Measurements from ENCODE around the gene NAP1L5. TPM values are rescaled to one million over a fixed set of nuclear protein-coding genes. Genes with fewer than 3 reads are reported as not detected.
A peak's percentile ranks its signal among the peaks of the same experiment; 100 is the strongest.

The NAP1L5 gene
- total RNA-seq, 2 donors from 2014 or later = 8.6 to 9.2 TPM

DNA sequence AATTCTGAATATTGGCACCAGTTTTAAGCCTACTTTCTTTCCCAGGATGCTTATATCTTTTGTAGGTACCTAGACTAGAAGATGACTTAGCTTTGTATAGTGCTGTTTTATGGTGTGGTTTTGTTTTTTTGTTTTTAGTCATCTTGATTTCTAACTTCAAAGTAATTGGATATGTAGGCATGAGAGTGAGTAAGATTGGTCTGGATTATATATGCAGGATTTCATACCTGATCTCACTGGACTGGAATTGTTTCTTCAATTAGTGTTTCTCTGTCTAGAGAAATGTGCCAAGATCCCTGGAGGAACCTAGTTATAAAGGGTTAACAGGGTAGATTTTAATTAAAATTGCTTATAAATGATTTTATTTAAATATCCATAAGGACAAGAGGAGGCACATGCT, 23.1 kb downstream of the NAP1L5 start:
- DNase-seq (no peak), ATAC-seq (no peak)
- peaks cover 2% of the 10 kb centered on the region for H3K4me1 Mint-ChIP-seq
- H3K36me3 Mint-ChIP-seq (ENCODE audit: low read depth) = peaks cover 9% of the 10 kb centered on the region
- H3K4me3 Mint-ChIP-seq = no peak overlapping the region
- no peak overlapping the region for H3K27ac Mint-ChIP-seq
- no peaks in the 10 kb centered on the region for H3K9me3 ChIP-seq (ENCODE audit: control insufficient read depth, low read length, poor library complexity, severe bottlenecking)
- no peaks in the 10 kb centered on the region for H3K27me3 Mint-ChIP-seq

DNA sequence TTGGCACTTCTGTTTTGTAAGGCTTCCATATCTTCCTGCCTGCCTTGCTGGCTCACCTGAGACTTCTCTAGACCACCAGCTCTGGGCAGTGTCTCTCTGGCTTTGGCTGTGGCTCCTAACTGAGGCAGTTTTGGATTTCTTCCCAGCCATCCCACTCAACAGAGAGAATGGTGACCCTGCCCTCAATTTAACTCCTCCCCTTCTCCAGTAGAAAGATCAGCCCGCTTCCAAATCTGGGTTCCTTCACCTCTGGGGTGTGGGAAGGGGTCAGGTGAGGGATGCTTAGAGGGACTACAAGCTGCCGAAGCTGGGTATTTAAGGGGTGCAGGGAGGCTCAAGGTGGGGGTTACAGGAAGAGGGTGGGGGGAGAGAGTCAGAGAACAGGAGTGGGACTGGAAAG, 23.7 kb downstream of the NAP1L5 start:
- H3K9me3 ChIP-seq (ENCODE audit: control insufficient read depth, low read length, poor library complexity, severe bottlenecking) = no peaks in the 10 kb centered on the region
- Mint-ChIP-seq H3K27me3 (no peaks in the 10 kb centered on the region), H3K36me3 (ENCODE audit: low read depth) (peaks cover 5% of the 10 kb centered on the region), H3K4me1 (peaks cover 2% of the 10 kb centered on the region), H3K27ac (no peak overlapping the region), H3K4me3 (no peak overlapping the region)
- no peak for DNase-seq
- ATAC-seq = no peak

DNA sequence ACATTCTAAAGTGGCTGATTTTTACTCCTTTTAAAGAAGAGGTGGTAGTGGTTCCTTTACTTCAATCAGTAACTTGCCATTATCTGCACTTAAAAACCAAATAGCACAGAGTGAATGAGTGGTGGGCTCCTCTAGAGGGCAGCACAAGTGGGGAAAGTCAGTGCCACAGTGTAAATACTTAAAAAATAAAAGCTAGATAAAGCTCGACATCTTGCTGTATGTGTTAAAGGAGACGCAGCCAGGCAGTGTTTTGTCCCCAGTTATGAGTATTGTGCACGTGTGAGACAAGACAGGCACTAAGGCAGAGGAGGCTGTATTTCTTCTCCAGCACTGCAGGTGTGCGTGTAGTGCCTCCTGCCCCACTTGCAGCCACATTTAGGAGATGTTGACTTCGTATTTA, 24.6 kb downstream of the NAP1L5 start:
- H3K4me3 Mint-ChIP-seq = no peak overlapping the region
- peaks cover 2% of the 10 kb centered on the region for H3K4me1 Mint-ChIP-seq
- H3K9me3 ChIP-seq (ENCODE audit: control insufficient read depth, low read length, poor library complexity, severe bottlenecking) = no peaks in the 10 kb centered on the region
- peaks cover 2% of the 10 kb centered on the region for H3K36me3 Mint-ChIP-seq (ENCODE audit: low read depth)
- no peaks in the 10 kb centered on the region for H3K27me3 Mint-ChIP-seq
- H3K27ac Mint-ChIP-seq = peak overlapping the region; percentile 27
- DNase-seq (no peak), ATAC-seq (peak; percentile 63)

DNA sequence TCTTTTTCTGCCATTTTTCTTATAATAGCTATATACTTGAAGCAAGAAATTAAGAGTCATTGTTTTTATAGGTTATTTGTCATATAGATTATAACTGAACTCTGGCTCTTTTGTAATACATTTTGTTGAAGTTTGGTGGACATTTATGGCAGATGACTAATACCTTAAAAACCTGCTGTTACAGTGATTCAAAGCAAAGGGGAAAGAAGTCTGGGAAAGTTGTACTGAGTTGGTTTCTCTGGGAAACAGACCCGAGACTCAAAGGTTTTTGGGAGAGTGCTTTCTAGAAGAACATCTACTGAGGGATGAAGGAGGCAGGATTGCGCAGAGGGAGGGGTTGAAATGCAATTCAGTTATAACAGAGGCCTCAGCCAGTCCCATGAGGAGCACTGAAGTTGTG, 35.9 kb downstream of the NAP1L5 start:
- Mint-ChIP-seq H3K36me3 (ENCODE audit: low read depth) (peaks cover 12% of the 10 kb centered on the region), H3K4me3 (no peak overlapping the region), H3K27me3 (no peaks in the 10 kb centered on the region), H3K27ac (no peak overlapping the region), H3K4me1 (peaks cover 12% of the 10 kb centered on the region)
- no peak for ATAC-seq
- DNase-seq = no peak
- no peaks in the 10 kb centered on the region for H3K9me3 ChIP-seq (ENCODE audit: control insufficient read depth, low read length, poor library complexity, severe bottlenecking)

DNA sequence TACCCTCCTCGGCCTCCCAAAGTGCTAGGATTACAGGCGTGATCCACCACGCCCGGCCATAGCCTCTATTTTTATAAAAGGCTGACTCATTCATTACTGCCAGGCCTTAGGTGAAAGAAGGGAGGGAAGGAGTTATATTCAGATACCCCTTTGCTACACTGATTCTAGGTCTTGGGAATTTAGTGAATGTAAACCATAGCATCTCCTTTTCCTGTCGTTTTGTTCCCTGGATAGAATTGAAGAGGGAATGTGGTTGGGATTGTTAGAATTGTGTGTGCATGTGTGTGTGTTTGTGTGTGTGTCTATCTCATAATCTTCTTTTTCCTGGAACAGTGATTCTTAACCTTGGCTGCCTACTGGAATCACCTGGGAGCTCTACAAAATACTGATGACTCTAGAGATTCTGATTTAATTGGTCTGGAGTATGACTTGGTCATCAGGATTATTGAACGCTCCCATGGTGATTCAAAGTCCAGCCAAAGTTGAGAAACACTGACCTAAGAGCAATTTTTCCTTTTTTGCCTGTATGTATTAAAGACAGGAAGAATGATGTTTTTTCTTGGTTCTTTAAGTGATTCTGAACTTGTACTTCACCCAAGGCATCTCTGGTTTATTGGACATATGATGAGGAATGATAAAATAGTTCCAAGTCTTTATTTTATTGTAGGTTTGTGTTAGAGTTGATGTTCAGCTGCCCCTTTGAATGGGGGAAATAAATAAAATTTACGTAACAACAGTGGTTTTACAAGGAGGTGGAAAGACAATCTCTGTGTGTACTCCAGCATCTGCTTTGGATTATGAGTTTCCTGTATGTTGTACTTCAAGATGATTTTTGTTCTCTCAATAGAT, 37.0 kb downstream of the NAP1L5 start:
- H3K9me3 ChIP-seq (ENCODE audit: control insufficient read depth, low read length, poor library complexity, severe bottlenecking) = no peaks in the 10 kb centered on the region
- Mint-ChIP-seq H3K27me3 (no peaks in the 10 kb centered on the region), H3K36me3 (ENCODE audit: low read depth) (peaks cover 15% of the 10 kb centered on the region), H3K4me1 (peaks cover 18% of the 10 kb centered on the region), H3K4me3 (no peak overlapping the region), H3K27ac (no peak overlapping the region)
- no peak for ATAC-seq
- no peak for DNase-seq

DNA sequence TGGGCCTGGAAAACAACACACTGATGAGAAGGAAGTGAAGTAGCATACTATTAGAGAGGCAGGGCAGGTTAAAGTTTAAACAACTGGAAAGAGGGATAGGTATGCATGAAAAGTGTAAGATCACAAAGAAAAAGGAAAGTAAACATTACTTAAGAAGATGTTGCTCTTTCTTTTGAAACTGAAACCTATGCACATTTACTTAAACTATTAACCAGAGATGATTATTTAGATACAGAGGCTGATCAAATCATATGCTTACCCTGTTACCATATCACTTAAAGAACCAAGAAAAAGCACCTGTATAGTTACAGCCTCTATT, 37.8 kb downstream of the NAP1L5 start:
- H3K9me3 ChIP-seq (ENCODE audit: control insufficient read depth, low read length, poor library complexity, severe bottlenecking) = no peaks in the 10 kb centered on the region
- H3K36me3 Mint-ChIP-seq (ENCODE audit: low read depth) = peaks cover 18% of the 10 kb centered on the region
- peak overlapping the region; percentile 61 for H3K27ac Mint-ChIP-seq
- ATAC-seq = no peak
- H3K4me3 Mint-ChIP-seq = no peak overlapping the region
- peaks cover 25% of the 10 kb centered on the region for H3K4me1 Mint-ChIP-seq
- H3K27me3 Mint-ChIP-seq = no peaks in the 10 kb centered on the region
- DNase-seq = no peak

DNA sequence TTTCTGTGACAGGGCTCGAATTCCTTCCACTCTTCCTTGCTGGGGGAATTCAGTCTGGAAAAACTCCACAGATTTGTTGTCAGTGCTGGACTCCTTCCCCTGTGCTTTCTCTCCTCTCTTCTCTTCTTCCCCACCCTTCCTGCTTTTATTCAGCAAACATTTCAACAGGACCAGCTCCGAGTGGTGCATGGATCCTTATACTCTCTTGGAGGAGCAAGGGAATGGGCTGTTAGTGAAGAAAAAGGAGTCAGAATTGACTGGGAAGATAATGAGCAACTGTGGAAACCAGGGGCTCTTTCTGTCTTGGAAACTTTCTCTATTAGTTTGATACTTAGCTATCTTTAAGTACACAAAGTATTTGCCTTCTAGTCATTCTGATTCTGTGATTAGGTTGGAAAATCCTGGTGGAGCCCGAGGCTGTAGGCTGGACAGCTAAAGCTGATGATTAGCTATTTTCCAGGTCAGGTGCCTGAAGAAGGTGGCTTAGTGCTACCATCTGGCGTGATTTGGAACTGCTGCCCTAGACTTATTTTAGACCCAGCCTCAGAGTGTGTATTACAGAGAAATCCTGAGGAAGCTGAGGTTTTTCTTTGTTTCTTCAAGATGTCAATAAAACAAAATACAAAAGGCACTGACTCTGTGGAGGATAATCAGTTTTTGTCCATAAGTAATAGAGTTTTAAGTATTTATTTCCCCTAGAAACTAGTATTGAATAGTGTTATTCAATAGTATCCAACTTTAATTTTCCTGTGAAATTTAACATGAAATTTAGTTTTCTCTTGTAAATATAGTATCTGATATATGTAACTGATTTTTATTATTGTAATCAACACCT, 38.4 kb downstream of the NAP1L5 start:
- H3K9me3 ChIP-seq (ENCODE audit: control insufficient read depth, low read length, poor library complexity, severe bottlenecking) = no peaks in the 10 kb centered on the region
- Mint-ChIP-seq H3K4me3 (no peak overlapping the region), H3K4me1 (peaks cover 25% of the 10 kb centered on the region), H3K36me3 (ENCODE audit: low read depth) (peaks cover 18% of the 10 kb centered on the region), H3K27me3 (no peaks in the 10 kb centered on the region), H3K27ac (peak overlapping the region; percentile 61)
- ATAC-seq (peak; percentile 79), DNase-seq (peak in 1 of 3 donors; percentile 9)

DNA sequence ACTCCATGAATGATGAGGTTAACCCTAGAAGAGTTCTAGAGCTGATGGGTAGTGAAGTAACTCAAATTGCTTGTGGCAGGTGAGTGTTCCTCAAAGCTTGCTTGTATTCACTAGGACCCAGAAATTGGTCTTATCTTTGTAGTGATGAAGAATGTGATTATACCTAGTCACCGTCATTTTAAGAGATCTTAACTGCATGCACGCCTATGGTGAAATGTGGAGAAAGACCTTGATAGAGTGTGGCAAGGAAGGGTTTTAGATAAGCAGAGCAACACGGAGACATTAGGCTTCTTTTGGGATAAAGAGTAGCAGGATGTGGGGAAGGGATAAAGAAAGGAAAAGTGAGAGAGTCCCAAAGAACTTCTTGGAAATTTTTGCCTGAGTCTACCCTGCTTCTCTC, 42.4 kb downstream of the NAP1L5 start:
- Mint-ChIP-seq H3K27me3 (no peaks in the 10 kb centered on the region), H3K4me3 (no peak overlapping the region), H3K36me3 (ENCODE audit: low read depth) (peaks cover 27% of the 10 kb centered on the region), H3K27ac (no peak overlapping the region), H3K4me1 (peaks cover 44% of the 10 kb centered on the region)
- no peaks in the 10 kb centered on the region for H3K9me3 ChIP-seq (ENCODE audit: control insufficient read depth, low read length, poor library complexity, severe bottlenecking)
- no peak for ATAC-seq
- DNase-seq = no peak

DNA sequence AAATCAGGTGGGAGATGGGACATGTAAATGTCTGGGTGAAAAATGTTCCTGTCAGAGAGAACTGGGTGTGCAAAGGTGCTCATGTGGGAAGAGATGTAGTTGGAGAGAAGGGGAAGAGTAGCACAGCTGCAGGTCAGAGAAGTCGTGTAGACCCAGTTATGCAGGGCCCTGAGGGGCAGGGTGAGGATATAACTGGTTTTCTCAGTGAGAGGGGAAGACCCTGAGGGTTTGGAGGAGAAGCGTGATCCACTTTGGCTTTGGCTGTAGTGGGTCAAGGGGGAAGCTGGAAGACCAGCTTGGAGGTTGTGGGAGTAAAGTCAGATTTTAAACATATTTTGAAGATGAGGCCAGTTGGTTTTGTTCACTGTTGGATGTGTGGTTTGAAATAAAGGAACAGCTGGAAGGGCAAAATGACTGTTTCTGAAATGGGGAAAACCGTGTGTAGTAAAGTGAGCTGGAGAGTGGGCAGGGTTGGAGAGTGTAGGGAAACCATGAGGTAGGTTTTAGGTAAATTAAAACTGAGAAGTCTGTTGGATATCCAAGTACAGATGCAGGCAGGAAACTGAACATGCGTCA, 44.2 kb downstream of the NAP1L5 start:
- no peak for ATAC-seq
- H3K27ac Mint-ChIP-seq = peak overlapping the region; percentile 87
- peaks cover 46% of the 10 kb centered on the region for H3K4me1 Mint-ChIP-seq
- H3K27me3 Mint-ChIP-seq = no peaks in the 10 kb centered on the region
- peaks cover 27% of the 10 kb centered on the region for H3K36me3 Mint-ChIP-seq (ENCODE audit: low read depth)
- no peaks in the 10 kb centered on the region for H3K9me3 ChIP-seq (ENCODE audit: control insufficient read depth, low read length, poor library complexity, severe bottlenecking)
- no peak for DNase-seq
- no peak overlapping the region for H3K4me3 Mint-ChIP-seq

DNA sequence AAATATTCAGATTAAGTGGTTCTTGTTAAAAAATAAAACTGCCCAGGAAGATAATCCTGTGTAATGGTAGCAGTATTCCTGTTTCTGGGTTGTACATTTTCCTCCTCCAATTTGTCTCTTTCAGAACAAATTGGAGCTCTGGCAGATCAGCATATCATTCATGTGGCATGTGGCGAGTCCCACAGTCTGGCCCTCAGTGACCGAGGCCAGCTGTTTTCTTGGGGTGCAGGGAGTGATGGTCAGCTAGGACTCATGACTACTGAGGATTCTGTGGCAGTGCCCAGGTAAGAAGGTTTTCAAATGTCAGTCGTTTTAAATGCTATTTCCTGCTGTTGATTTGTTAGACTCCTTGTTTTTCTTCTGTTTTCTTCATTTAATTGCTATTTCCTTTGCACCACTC, 47.9 kb downstream of the NAP1L5 start:
- Mint-ChIP-seq H3K27ac (peak overlapping the region; percentile 47), H3K4me1 (peaks cover 55% of the 10 kb centered on the region), H3K4me3 (no peak overlapping the region), H3K36me3 (ENCODE audit: low read depth) (peaks cover 12% of the 10 kb centered on the region), H3K27me3 (no peaks in the 10 kb centered on the region)
- no peaks in the 10 kb centered on the region for H3K9me3 ChIP-seq (ENCODE audit: control insufficient read depth, low read length, poor library complexity, severe bottlenecking)
- ATAC-seq (no peak), DNase-seq (no peak)

DNA sequence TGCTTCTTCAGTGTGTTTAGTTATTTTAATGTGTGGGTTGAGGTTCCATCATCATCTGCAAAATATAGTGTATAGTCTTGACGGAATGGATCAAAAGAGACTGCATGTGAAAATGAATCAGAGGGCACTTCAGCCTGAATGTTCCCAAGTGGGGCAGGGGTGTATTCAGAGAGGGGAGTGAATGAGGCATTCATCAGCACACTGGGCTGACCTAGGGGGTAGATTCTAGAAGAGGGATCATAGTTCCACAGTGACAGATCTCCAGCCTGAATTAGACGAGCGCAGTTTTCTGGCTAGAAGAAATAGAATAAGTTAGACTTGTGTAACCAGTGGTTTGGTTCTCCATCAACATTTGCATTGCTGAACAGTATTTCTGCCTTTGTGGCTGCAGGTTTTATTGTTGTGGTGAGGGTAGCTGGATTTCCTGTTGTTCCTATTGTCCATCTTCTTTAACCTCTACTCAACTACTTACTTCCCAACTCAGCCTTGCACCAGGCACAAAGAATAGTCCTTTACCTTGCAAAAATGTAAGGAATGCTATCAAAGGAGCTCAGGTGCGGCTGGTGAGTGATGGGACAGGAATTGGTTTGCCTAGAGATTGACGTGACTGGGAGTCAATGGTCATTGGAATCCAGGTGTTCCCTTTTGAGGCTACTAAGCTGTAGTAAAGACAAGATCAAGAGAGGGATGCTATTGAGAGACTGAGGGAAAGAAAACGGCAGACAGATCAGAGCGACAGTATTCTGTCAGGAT, 50.9 kb downstream of the NAP1L5 start:
- no peak for DNase-seq
- ATAC-seq = no peak
- H3K27ac Mint-ChIP-seq = peak overlapping the region; percentile 68
- H3K4me3 Mint-ChIP-seq = no peak overlapping the region
- H3K36me3 Mint-ChIP-seq (ENCODE audit: low read depth) = no peaks in the 10 kb centered on the region
- no peaks in the 10 kb centered on the region for H3K9me3 ChIP-seq (ENCODE audit: control insufficient read depth, low read length, poor library complexity, severe bottlenecking)
- peaks cover 41% of the 10 kb centered on the region for H3K4me1 Mint-ChIP-seq
- no peaks in the 10 kb centered on the region for H3K27me3 Mint-ChIP-seq

DNA sequence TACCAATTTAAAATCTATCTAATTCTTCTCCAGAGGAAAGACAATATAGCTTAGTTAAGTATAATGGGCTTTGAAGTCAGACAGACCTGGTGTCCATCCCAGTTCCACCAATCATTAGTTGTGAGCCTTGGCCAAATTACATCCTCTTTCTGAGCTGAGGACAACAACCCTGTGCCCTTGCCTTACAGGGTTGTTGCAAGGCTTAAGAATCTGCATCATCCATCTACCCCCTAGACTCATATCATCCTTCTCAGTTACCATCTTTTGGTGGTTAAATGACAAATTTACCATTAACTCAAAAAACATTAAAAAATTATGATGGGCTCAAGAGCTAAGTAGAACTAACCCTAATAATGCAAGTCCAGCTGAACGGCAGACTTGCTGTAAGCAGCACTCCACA, 51.6 kb downstream of the NAP1L5 start:
- Mint-ChIP-seq H3K36me3 (ENCODE audit: low read depth) (no peaks in the 10 kb centered on the region), H3K4me1 (peaks cover 39% of the 10 kb centered on the region), H3K4me3 (no peak overlapping the region), H3K27ac (peak overlapping the region; percentile 68), H3K27me3 (no peaks in the 10 kb centered on the region)
- DNase-seq = no peak
- H3K9me3 ChIP-seq (ENCODE audit: control insufficient read depth, low read length, poor library complexity, severe bottlenecking) = no peaks in the 10 kb centered on the region
- no peak for ATAC-seq

Data from T-helper 17 cell (primary cell).